Neural cell (in vitro differentiated cells): Measurements from ENCODE around the gene RAPGEF4. TPM values are rescaled to one million over a fixed set of nuclear protein-coding genes. Genes with fewer than 3 reads are reported as not detected.

Experiments used
- H2AFZ ChIP-seq: fragments of 200-600, 300-800 bp; sonication (generic), shearing (Covaris generic); 2 replicates; pipeline ENCODE4 v1.6.0; 2014; ENCODE audit warnings: low read depth, mild to moderate bottlenecking, antibody characterized with exemption, low read length, moderate library complexity
- H3F3A ChIP-seq: fragments of 200-600 bp; shearing (Covaris generic); 2 replicates; pipeline ENCODE4 v1.6.1; 2016; ENCODE audit warnings: mild to moderate bottlenecking, moderate library complexity, mixed read lengths, antibody characterized with exemption, low read length; ENCODE audit not compliant: insufficient read depth, poor library complexity, severe bottlenecking
- H3K27ac ChIP-seq: fragments of 200-600, 300-800 bp; sonication (generic), shearing (Covaris generic); 2 replicates; pipeline ENCODE4 v1.5.1; 2014; ENCODE audit warnings: mild to moderate bottlenecking, low read length, moderate library complexity
- H3K27me3 ChIP-seq: fragments of 300-800, 200-600 bp; sonication (generic), shearing (Covaris generic); 2 replicates; pipeline ENCODE4 v1.6.0; 2014; ENCODE audit warnings: mild to moderate bottlenecking, low read depth, low read length, moderate library complexity; ENCODE audit not compliant: insufficient read depth
- H3K36me3 ChIP-seq: fragments of 300-800, 200-600 bp; sonication (generic), shearing (Covaris generic); 2 replicates; pipeline ENCODE4 v1.5.1; 2014; ENCODE audit warnings: mild to moderate bottlenecking, antibody characterized with exemption, low read length, moderate library complexity; ENCODE audit not compliant: insufficient read depth
- H3K4me2 ChIP-seq: fragments of 300-800, 200-600 bp; sonication (generic), shearing (Covaris generic); 2 replicates; pipeline ENCODE4 v1.6.0; 2014; ENCODE audit warnings: mild to moderate bottlenecking, low read length
- H3K4me3 ChIP-seq: fragments of 300-800, 200-600 bp; sonication (generic), shearing (Covaris generic); 2 replicates; pipeline ENCODE4 v1.5.1; 2014; ENCODE audit warnings: mild to moderate bottlenecking, low read length, moderate library complexity
- H3K79me2 ChIP-seq: fragments of 200-600 bp; shearing (Covaris generic); replicated peaks from 2 replicates; pipeline ENCODE4 v1.6.0; 2014; ENCODE audit warnings: mild to moderate bottlenecking, low read length, moderate library complexity; ENCODE audit not compliant: insufficient read depth
- H3K9ac ChIP-seq: fragments of 300-800, 200-600 bp; sonication (generic), shearing (Covaris generic); 2 replicates; pipeline ENCODE4 v1.6.1; 2016; ENCODE audit warnings: mild to moderate bottlenecking, low read length, mixed read lengths
- H3K9me2 ChIP-seq: fragments of 200-600 bp; shearing (Covaris generic); 2 replicates; pipeline ENCODE4 v1.6.1; 2016; ENCODE audit warnings: mild to moderate bottlenecking, low read length, mixed read lengths; ENCODE audit not compliant: insufficient read depth
- H3K9me3 ChIP-seq: fragments of 200-600, 300-800 bp; sonication (generic), shearing (Covaris generic); 2 replicates; pipeline ENCODE4 v1.6.1; 2016; ENCODE audit warnings: mild to moderate bottlenecking, mixed run types, low read length, moderate library complexity, mixed read lengths
- H4K20me1 ChIP-seq: fragments of 200-600 bp; shearing (Covaris generic); 2 replicates; pipeline ENCODE4 v1.6.1; 2016; ENCODE audit warnings: mild to moderate bottlenecking, mixed run types; ENCODE audit not compliant: insufficient read depth
- EP300 ChIP-seq: fragments of 450-650 bp; conservative IDR thresholded peaks from 2 replicates; pipeline ENCODE4 v1.6.1; 2014; ENCODE audit warnings: antibody characterized with exemption, mild to moderate bottlenecking, moderate library complexity; ENCODE audit not compliant: poor library complexity, severe bottlenecking
- EZH2 ChIP-seq: fragments of 200-600, 300-800 bp; shearing (Covaris generic), sonication (generic); IDR thresholded peaks from 2 replicates; pipeline ENCODE4 v1.6.1; 2014; ENCODE audit warnings: antibody characterized with exemption, low read length, borderline replicate concordance, mild to moderate bottlenecking; ENCODE audit not compliant: insufficient read depth, poor library complexity, severe bottlenecking
- MXI1 ChIP-seq: fragments of 450-650 bp; conservative IDR thresholded peaks from 2 replicates; pipeline ENCODE4 v1.6.1; 2014; ENCODE audit warnings: antibody characterized with exemption, mild to moderate bottlenecking; ENCODE audit not compliant: poor library complexity, severe bottlenecking
- POLR2AphosphoS5 ChIP-seq: IDR thresholded peaks from 2 replicates; pipeline ENCODE4 v1.6.1; 2012
- RAD21 ChIP-seq: fragments of 450-650 bp; conservative IDR thresholded peaks from 2 replicates; pipeline ENCODE4 v1.6.1; 2014; ENCODE audit warnings: antibody characterized with exemption, mild to moderate bottlenecking, moderate library complexity
- SMC3 ChIP-seq: fragments of 450-650 bp; conservative IDR thresholded peaks from 2 replicates; pipeline ENCODE4 v1.6.1; 2014; ENCODE audit warnings: antibody characterized with exemption, mild to moderate bottlenecking, moderate library complexity; ENCODE audit not compliant: poor library complexity
- TAF1 ChIP-seq: IDR thresholded peaks from 2 replicates; pipeline ENCODE4 v1.6.1; 2012; ENCODE audit warnings: low read depth
- polyA plus RNA-seq: library from polyadenylated mRNA; depleted of rRNA; stranded (reverse); fragments of >200 nt; gene quantifications from 2 replicates; pipeline ENCODE4 v1.2.3, GENCODE V29; 2014
- TF ChIP-seq, protein P1 (sequence below): IDR thresholded peaks from 2 replicates; pipeline ENCODE4 v1.6.1; 2012; ENCODE audit warnings: borderline replicate concordance
- TF ChIP-seq, protein P2 (sequence below): fragments of 450-650 bp; IDR thresholded peaks from 2 replicates; pipeline ENCODE4 v1.5.1; 2014; ENCODE audit warnings: antibody characterized with exemption, mild to moderate bottlenecking, moderate library complexity; ENCODE audit not compliant: poor library complexity, severe bottlenecking

RAPGEF4 gene
- polyA plus RNA-seq, 1 donor from 2014 or later, result 10.4 TPM

DNA sequence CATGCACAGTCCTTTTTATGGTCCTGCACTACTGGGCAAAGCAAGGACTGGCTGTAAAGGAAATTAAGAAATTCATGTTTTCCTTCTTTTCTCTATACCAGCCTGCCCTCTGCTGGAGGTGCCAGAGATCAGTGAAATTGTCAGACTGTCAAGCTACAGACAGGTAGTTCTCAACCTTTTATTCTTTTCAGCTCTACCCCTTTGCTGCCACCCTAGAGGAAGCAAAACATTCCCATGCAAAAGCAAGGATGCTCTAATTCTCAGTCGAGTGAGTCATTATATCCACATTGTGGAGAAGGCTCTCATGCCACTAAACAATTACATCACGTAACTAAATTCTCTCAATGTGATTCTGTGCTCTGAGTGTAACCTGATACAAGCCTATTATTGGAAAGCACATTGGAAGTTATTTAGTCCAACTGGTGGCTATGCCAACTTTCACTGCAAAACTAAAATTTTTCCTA is 25.0 kb upstream of the RAPGEF4 start:
- Histone ChIP-seq H3K9me3 (no peaks in the 10 kb centered on the region), H3F3A (no peaks in the 10 kb centered on the region), H4K20me1 (no peaks in the 10 kb centered on the region), H3K27me3 (no peaks in the 10 kb centered on the region), H3K79me2 (no peaks in the 10 kb centered on the region), H3K9me2 (no peaks in the 10 kb centered on the region), H3K4me3 (no peak overlapping the region), H2AFZ (no peak overlapping the region), H3K9ac (no peak overlapping the region), H3K27ac (no peak overlapping the region), H3K4me2 (no peak overlapping the region), H3K36me3 (no peaks in the 10 kb centered on the region)
- TF ChIP-seq EZH2 (no peak), SMC3 (peak; percentile 78), POLR2AphosphoS5 (no peak), EP300 (no peak), MXI1 (no peak), RAD21 (peak; percentile 82)
- TF ChIP-seq, protein P1, sequence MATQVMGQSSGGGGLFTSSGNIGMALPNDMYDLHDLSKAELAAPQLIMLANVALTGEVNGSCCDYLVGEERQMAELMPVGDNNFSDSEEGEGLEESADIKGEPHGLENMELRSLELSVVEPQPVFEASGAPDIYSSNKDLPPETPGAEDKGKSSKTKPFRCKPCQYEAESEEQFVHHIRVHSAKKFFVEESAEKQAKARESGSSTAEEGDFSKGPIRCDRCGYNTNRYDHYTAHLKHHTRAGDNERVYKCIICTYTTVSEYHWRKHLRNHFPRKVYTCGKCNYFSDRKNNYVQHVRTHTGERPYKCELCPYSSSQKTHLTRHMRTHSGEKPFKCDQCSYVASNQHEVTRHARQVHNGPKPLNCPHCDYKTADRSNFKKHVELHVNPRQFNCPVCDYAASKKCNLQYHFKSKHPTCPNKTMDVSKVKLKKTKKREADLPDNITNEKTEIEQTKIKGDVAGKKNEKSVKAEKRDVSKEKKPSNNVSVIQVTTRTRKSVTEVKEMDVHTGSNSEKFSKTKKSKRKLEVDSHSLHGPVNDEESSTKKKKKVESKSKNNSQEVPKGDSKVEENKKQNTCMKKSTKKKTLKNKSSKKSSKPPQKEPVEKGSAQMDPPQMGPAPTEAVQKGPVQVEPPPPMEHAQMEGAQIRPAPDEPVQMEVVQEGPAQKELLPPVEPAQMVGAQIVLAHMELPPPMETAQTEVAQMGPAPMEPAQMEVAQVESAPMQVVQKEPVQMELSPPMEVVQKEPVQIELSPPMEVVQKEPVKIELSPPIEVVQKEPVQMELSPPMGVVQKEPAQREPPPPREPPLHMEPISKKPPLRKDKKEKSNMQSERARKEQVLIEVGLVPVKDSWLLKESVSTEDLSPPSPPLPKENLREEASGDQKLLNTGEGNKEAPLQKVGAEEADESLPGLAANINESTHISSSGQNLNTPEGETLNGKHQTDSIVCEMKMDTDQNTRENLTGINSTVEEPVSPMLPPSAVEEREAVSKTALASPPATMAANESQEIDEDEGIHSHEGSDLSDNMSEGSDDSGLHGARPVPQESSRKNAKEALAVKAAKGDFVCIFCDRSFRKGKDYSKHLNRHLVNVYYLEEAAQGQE, result no peak
- TF ChIP-seq, protein P2, sequence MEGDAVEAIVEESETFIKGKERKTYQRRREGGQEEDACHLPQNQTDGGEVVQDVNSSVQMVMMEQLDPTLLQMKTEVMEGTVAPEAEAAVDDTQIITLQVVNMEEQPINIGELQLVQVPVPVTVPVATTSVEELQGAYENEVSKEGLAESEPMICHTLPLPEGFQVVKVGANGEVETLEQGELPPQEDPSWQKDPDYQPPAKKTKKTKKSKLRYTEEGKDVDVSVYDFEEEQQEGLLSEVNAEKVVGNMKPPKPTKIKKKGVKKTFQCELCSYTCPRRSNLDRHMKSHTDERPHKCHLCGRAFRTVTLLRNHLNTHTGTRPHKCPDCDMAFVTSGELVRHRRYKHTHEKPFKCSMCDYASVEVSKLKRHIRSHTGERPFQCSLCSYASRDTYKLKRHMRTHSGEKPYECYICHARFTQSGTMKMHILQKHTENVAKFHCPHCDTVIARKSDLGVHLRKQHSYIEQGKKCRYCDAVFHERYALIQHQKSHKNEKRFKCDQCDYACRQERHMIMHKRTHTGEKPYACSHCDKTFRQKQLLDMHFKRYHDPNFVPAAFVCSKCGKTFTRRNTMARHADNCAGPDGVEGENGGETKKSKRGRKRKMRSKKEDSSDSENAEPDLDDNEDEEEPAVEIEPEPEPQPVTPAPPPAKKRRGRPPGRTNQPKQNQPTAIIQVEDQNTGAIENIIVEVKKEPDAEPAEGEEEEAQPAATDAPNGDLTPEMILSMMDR, result peak; percentile 81

DNA sequence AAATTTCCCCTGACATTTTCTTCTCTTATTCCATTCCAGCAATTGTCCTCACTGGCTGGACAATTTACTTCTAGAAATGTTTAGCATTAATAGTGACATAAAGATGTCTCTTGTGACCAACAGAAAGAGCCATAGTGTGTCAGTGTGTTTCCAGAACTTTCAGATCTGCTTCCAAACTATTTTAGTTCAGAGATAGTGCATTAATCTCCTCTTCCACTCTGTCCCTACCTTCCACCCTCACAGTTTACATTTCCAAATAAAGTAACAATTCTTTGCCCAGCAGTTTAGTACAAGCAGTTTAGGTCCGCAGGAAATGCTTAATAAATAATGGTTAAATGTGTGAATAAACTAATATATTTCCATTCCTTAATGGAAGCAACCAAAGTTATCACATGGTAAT is 24.5 kb upstream of the RAPGEF4 start:
- Histone ChIP-seq H3K79me2 (no peaks in the 10 kb centered on the region), H3K4me2 (no peak overlapping the region), H3K27me3 (no peaks in the 10 kb centered on the region), H3K9ac (no peak overlapping the region), H3K9me3 (no peaks in the 10 kb centered on the region), H3K4me3 (no peak overlapping the region), H3K9me2 (no peaks in the 10 kb centered on the region), H3K36me3 (no peaks in the 10 kb centered on the region), H3K27ac (no peak overlapping the region), H4K20me1 (no peaks in the 10 kb centered on the region), H3F3A (no peaks in the 10 kb centered on the region), H2AFZ (no peak overlapping the region)
- TF ChIP-seq MXI1 (no peak), EZH2 (no peak), RAD21 (no peak), POLR2AphosphoS5 (no peak), TAF1 (no peak), EP300 (no peak), SMC3 (no peak)
- TF ChIP-seq, protein P2, result no peak
- TF ChIP-seq, protein P1, result no peak
